ENCODE data around the gene SRI.

SRI gene

DNA sequence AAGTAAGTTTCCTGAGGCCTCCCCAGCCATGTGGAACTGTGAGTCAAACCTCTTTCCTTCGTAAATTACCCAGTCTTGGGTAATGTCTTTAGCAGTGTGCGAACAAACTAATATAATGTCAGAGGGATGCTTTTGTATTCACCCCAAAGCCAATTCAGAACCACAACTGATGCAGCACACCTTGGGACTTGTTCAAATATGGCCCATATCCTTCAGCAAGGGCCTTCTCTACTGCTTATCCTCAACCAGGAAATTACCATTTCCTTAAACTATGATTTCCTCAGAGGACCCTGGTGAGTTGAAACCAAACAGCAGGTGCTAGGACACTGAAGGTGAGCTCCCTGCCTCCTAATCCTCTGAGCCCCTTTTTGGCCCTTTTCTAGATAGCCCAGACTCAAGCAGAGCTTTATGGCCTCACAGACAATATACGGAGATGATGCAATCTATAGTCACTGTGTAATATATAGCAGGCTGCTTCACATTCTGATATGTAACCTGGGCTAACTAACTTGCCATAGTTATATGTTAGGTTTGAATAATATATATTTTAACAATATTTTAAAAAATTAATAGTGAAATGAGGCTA is 15.2 kb downstream of the SRI start:
- no peak for DNase-seq (ENCODE audit: low read depth)
- TF ChIP-seq, protein P1, sequence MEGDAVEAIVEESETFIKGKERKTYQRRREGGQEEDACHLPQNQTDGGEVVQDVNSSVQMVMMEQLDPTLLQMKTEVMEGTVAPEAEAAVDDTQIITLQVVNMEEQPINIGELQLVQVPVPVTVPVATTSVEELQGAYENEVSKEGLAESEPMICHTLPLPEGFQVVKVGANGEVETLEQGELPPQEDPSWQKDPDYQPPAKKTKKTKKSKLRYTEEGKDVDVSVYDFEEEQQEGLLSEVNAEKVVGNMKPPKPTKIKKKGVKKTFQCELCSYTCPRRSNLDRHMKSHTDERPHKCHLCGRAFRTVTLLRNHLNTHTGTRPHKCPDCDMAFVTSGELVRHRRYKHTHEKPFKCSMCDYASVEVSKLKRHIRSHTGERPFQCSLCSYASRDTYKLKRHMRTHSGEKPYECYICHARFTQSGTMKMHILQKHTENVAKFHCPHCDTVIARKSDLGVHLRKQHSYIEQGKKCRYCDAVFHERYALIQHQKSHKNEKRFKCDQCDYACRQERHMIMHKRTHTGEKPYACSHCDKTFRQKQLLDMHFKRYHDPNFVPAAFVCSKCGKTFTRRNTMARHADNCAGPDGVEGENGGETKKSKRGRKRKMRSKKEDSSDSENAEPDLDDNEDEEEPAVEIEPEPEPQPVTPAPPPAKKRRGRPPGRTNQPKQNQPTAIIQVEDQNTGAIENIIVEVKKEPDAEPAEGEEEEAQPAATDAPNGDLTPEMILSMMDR (IDR thresholded peaks at IDR 0.05; ENCODE audit: control insufficient read depth, insufficient read depth, low read depth, low read length, missing control alignments): no peak
- H3K4me3 ChIP-seq (ENCODE audit: control insufficient read depth, low read depth, low read length): no peak overlapping the region

DNA sequence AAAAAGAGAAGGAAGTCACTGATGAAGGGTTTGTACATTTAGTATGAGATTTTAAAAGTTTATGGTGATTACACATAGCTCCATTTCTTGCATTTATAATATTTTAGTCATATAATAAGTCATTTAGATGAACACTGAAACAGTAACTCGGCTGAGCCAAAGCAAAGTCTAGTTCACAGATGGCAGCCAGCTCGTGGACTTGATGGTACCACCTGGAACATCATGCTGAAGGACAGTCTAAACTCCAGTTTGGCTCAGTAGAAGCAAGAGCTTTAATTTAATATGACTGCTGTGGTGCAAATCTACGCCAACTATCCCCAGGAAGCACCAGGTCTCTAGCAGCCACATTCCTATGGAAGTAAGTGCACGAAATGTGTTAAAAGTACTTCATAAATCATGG is 16.4 kb downstream of the SRI start:
- H3K4me3 ChIP-seq (ENCODE audit: control insufficient read depth, low read depth, low read length): no peak overlapping the region
- TF ChIP-seq, protein P1 (IDR thresholded peaks at IDR 0.05; ENCODE audit: control insufficient read depth, insufficient read depth, low read depth, low read length, missing control alignments): no peak
- no peak for DNase-seq (ENCODE audit: low read depth)

DNA sequence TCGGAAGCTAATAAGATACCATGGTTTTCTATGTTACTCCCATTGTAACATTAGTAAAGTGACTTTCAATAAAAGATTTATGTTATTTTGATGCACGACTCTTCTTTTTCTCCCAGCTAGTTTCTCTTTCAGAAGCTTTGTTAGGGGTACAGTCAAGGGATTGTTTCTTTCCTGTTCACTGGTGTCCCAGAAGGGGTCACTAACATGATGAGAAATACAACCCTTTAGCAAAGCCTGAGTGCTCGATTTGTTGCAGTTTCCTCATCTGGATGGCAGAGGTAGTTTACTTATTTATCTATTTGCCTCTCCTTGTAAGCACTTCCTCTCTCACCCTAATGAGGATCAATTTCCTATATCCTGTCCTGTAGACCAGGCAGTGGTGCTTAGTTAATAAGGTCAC is 17.0 kb downstream of the SRI start:
- DNase-seq (ENCODE audit: low read depth): no peak
- H3K4me3 ChIP-seq (ENCODE audit: control insufficient read depth, low read depth, low read length): no peak overlapping the region
- TF ChIP-seq, protein P1 (IDR thresholded peaks at IDR 0.05; ENCODE audit: control insufficient read depth, insufficient read depth, low read depth, low read length, missing control alignments): no peak

DNA sequence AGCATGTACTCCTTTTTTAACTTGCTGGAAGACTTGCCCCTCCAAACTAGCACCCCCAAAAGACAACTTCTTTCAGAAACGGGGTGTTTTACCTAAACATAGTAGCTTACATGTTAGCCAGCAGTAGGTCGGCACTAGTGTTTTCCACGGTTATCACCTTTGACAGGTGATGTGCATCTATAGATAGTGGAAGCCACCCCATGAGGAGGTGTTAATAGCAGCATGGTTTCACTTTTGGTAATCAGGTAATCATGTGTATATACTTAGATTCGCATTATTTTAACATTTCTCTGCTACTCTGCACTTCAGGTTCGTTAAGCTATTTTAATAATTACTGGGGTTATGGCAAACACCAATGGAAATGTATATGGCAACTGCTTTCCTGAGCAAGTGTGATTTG is 17.6 kb downstream of the SRI start:
- TF ChIP-seq, protein P1 (IDR thresholded peaks at IDR 0.05; ENCODE audit: control insufficient read depth, insufficient read depth, low read depth, low read length, missing control alignments): no peak
- no peak for DNase-seq (ENCODE audit: low read depth)
- H3K4me3 ChIP-seq (ENCODE audit: control insufficient read depth, low read depth, low read length): no peak overlapping the region

DNA sequence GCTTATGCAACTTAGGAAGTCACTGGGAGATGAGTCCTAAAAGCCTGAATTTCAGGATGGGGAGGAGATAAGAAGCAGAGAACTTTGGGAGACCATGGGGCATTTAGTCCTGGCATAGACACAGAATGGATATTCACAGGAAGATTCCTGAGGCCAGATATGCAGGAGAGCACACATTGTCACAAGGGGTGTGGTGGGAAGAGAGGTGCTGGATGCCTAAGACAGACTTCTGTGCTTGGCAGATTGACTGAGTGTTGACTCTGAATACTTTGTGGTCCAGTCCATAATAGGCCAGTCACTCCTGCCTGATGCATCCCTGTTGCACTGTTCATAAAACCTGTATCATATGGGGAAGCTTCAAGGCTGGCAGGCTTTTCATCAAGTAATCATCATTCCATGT is 18.5 kb downstream of the SRI start:
- TF ChIP-seq, protein P1 (IDR thresholded peaks at IDR 0.05; ENCODE audit: control insufficient read depth, insufficient read depth, low read depth, low read length, missing control alignments): no peak
- no peak for DNase-seq (ENCODE audit: low read depth)

DNA sequence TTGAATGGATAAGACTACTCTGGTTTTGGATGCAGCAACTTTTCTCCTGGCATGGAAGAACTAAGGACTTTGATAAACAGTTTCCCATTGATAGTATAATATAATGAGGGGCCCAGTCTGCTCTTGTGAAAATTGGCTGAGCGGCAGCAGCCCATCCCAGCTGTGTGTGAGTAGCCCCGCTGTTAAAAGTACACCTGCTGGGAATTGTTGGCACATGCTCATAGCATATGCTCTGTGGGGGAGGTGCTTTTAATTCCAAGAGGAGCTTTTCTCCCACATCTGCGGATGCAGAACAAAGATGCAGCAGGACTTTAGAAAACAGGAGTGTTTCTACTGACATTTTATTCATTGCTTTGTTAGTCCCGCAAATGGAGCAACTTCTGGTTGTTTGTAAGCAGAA is 19.0 kb downstream of the SRI start:
- DNase-seq (ENCODE audit: low read depth): no peak
- H3K4me3 ChIP-seq (ENCODE audit: control insufficient read depth, low read depth, low read length): no peak overlapping the region
- TF ChIP-seq, protein P1 (IDR thresholded peaks at IDR 0.05; ENCODE audit: control insufficient read depth, insufficient read depth, low read depth, low read length, missing control alignments): no peak

More for the DNA sequence above, 18.5 kb downstream of the SRI start:
- H3K4me3 ChIP-seq (ENCODE audit: control insufficient read depth, low read depth, low read length): no peak overlapping the region

DNA sequence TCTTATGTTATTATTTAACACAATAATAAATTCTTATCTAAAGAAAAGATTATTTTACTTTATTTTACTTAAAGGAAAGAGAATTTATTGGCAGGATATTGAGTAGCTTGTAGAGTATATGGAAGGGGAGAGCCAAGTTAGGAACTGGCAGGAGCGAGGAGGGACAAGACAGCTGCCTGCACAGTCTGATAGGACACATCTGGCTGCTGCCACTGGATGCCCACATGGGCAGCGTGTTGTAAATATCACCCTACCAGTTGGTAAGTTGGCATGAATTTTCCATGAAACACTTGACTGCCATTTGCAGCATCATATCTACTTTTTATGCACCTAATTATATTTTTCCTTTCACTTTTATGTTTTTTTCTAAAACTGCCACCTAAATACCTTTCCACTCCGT is 19.6 kb downstream of the SRI start:
- TF ChIP-seq, protein P1 (IDR thresholded peaks at IDR 0.05; ENCODE audit: control insufficient read depth, insufficient read depth, low read depth, low read length, missing control alignments): no peak
- H3K4me3 ChIP-seq (ENCODE audit: control insufficient read depth, low read depth, low read length): no peak overlapping the region
- no peak for DNase-seq (ENCODE audit: low read depth)
